ENCODE measurements around the gene CENPT.

Gene CENPT

DNA sequence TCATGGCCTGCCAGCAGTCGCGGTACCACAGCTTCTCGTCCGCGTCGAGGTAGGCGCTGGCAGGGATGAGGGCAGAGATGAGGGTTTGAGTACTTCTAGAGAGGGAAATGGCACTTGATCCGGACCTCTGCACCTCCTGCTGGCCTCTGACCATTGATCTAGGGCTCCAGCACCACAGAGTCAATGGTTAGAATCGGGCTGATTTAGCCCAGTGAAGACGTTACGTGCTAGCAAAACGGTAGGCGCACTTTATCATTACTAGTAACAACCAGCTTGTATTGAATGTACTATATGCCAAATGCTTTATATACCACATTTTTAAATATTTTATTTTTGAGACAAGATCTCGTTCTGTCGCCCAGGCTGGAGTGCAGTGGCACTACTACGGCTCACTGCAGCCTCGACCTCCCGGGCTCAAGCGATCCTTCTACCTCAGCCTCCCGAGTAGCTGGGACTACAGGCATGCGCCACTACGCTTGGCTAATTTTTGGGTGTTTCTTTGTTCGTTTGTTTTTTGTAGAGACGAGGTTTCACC, 40.3 kb downstream of the CENPT start:
- DNase-seq (ENCODE audit: low read depth): no peak

DNA sequence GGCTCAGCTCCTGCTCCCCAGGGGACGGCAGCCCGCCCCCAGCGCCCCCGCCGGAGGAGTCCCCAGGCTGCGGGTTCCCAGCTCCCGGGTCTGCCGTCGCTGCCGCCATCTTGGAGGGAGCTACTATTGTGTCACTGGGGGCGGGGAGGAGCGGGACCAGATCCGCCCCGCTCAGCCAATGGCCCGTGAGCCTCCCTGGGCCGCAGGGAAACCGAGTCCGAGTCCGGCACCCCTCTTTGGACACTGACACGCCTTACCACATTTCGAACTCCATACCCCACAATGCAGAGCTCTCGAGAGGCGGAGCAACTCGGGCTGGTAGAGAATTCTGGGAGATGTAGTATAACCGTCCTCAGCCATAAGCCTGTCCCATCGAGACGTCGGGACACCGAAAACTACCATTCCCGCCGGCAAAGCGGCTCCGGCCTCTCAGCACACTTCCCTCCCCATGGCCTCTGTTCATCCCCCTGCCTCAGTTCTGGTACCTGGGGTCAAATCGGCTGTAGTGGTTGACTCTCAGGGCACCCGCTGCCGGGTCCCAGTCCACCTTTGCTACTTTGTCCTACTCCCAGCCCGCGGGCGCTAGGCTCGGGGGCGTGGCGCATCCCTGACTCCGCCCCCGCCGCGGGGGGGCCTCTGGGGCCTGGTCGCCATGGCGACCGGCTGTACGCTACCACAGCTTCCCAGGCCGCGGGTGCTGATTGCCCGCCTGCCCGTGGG, 40.9 kb downstream of the CENPT start, which contains the start of the genes RANBP10 and TSNAXIP1:
TSS of gene RANBP10 (minus strand) at position 133 of the 720 bp plus-strand sequence. CDS start at position 109, 24 bp downstream.
TSS of gene TSNAXIP1 (plus strand) at position 462 of the 720 bp plus-strand sequence. CDS start 261 bp downstream, outside the sequence.
- peak; percentile 95 for DNase-seq (ENCODE audit: low read depth)

DNA sequence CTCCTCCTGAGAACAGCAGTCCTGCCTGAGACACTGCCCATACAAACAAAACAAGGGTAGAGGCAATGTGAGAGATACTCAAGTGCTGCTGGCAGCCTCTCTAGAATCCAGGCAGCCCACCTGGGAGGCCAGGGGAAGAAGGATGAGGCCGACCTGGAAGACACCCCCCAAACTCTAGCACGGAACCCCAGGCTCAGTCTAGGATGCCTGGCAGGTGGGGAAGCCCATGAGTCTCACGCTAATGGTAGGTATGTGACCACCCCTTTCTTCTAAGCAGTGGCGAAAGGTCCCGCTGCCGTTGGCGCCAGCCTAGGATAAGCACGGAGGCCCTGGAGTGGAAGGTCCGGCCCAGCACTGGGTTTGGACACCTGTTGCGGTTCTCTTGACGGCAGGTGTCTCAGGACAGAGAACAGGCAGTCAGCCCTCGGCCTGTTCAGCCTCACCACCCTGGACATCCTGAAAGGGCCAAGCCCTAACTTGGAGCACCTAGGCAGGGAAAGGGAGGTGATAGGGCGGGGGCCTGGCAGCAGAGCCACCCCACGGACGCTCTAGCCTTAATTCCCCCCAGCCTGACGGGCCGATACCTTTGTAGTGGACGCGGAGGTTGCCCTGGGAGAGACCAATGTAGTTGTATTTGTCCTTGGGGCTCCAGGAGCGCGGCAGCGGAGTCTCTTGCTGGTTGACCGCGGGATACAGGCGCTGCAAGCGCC, 41.6 kb downstream of the CENPT start:
- DNase-seq (ENCODE audit: low read depth): no peak

DNA sequence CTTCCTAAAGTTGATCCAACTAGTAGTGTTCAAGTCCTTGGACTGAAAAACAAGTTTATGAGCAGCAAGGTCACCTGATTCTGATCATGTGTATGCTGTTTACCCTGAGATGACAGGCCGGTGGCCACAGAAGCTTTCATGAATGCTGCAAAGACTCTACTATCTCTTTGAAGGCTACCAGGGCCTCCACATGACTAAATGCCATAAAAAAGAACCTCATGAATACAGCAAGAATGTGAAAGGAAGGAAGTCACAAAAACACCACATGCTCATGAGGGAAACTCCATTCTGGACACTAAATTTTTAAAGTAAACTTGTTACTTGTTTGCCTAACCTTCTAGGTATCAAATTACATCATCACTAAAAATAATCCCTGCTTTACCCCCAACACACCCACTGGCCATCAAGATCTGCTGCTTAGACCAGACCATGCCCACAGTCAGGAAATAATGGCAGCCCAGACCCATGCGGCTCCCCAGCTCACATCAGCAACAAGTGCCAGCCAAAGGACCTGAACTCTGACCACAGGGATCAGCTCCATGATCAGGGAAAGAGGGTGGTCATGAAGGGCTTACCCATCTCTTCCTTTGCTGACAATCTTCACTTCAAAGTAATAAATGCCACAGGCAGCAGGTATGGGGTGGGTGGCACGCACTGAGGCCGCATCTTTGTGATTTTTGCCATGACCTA, 42.5 kb downstream of the CENPT start:
- DNase-seq (ENCODE audit: low read depth): no peak

DNA sequence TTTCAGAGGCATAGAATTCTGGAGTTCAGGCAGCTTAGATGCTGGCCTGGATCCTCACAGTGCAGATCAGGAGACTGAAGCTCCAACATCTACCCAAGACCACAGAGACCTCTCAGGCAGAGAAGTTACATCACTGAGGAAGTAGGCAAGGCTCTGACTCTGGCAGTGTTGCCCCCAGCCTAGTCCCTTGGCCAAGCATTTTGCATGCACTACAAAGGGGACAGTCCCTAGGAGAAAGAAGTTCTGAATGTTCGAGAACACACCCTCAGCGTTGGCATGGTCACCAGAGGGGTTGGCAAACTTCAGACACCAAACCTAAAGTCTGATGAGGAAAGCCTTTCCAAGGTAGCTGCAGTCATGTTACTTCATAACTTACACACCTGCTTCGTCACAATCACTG, 43.6 kb downstream of the CENPT start:
- no peak for DNase-seq (ENCODE audit: low read depth)

DNA sequence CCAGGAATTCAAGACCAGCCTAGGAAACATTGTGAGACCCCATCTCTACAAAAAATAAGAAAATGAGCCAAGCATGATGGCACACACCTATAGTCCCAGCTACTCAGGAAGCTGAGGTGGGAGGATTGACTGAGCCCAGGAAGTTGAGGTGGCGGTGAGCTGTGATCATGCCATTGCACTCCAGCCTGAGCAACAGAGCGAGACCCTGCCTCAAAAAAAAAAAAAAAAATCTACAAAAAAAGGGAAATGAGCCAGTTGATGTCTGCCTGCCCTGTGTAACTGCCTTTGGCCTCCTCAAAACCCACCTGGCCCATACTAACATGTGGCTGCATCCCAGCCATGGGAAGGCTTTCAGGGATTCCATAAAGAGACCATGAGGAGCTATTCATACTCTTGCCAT, 45.6 kb downstream of the CENPT start:
- DNase-seq (ENCODE audit: low read depth): no peak

DNA sequence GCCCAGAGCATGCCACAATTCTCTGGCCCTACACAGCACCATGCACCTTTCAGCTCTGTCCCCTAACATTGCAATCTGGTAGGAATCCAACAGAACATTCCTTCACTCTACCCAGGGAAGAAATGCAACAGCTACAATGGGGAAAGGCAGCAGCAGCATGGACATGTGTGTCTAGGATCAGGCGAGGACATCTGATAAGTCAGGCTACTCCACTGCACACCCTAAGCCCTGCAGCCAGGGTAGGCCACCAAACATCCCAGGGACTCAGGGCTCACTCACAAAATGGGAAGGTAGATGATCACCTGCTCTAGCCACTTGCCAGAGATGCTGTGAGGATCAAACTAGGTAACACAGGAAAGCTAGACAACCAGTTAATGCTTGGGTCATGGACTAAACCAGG, 46.3 kb downstream of the CENPT start:
- DNase-seq (ENCODE audit: low read depth): no peak

DNA sequence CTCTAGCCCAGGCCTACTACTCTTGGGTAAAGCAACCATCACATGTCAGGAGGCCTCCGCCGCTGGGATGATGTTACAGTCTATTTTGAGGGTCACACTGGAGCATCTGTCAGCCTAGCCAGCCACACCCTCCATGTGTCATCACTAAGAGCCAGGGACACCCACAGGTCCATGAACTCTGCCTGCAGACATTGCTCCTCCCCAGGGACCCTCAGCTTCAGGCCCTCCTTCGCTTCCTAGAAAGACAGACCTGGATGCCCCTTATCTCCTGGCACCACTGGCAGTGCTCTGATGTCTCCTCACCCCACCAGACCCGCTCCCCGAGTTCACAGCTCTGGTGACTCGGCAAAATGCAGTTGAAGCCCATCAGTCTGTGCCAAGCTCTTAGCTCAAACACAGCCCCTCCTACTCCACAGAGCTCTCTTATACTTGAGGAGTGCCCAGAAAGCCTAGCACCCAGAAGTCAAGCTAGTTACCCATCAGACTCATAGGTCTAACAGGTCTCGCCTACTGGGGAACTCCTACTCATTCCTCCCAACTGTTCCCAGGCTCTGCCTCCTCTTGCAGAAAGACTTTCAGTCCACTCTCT, 47.1 kb downstream of the CENPT start:
- DNase-seq (ENCODE audit: low read depth): no peak

DNA sequence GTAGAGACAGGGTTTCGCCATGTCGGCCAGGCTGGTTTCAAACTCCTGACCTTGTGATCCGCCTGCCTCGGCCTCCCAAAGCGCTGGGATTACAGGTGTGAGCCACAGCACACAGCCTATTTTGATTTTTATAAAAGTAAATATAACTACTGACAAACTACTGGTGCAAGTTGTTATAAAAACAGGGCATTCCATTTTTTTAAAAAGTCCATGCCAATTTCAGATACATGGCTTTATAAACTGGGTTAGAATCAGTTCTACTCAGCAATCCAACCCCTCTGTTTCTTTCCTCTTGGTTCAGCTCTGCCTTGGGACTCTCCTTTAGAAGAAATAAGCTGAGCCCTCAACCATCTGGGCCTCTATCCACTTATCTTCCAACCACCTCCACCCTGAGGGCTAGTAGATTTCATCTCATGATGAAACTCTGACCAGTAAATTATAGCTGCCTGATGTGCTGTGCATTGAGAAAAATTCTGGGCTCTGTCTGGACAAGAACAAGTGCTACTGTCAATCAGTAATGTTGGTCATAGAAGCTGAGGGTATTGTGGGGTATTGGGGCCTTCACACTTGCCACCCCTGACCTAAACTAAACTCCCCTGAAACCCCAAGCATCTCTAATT, 51.3 kb downstream of the CENPT start:
- no peak for DNase-seq (ENCODE audit: low read depth)

DNA sequence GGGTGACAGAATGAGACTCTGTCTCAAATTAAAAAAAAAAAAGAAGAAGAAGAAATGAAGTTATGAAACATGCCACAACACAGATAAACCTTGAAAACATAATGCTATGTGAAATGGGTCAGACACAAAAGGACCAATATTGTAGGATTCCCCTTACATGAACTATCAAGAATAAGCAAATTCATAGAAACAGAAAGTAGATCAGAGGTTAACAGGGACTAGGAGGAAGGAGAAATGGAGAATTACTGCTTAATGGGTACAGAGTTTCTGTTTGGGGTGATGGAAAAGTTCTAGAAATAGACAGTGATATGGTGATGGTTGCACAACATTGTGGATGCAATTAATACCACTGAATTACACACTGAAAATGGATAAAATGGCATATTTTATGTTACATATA, 57.4 kb downstream of the CENPT start:
- DNase-seq (ENCODE audit: low read depth): no peak

DNA sequence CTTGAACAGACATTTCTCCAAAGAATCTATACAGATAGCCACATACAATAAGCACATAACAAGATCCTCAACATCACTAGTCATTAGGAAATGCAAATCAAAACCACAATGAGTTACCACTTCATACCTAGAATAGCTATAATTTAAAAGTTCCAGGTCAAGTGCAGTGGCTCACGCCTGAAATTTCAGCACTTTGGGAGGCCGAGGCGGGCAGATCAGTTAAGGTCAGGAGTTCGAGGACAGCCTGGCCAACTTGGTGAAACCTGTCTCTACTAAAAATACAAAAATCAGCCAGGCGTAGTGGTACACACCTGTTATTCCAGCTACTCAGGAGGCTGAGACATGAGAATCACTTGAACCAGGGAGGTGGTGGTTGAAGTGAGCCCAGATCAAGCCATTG, 61.0 kb downstream of the CENPT start:
- no peak for DNase-seq (ENCODE audit: low read depth)

DNA sequence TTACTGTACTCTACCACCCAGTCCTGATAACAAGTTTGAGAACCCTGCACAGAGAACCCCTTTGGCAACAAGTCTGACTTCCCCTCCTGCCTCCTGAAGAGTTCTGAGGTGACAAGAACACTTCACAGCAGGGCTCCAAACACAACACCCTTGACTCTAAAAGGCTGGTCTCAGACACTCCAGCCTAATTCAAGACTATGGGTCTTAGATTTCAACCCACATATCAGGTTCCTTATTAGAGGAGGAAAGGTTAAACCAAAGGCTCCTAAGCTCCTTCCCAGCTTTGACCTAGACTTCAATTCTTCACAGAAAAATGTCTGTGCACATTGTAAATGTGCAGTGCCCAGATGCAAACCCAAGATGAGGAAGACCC, 64.2 kb downstream of the CENPT start:
- no peak for DNase-seq (ENCODE audit: low read depth)

DNA sequence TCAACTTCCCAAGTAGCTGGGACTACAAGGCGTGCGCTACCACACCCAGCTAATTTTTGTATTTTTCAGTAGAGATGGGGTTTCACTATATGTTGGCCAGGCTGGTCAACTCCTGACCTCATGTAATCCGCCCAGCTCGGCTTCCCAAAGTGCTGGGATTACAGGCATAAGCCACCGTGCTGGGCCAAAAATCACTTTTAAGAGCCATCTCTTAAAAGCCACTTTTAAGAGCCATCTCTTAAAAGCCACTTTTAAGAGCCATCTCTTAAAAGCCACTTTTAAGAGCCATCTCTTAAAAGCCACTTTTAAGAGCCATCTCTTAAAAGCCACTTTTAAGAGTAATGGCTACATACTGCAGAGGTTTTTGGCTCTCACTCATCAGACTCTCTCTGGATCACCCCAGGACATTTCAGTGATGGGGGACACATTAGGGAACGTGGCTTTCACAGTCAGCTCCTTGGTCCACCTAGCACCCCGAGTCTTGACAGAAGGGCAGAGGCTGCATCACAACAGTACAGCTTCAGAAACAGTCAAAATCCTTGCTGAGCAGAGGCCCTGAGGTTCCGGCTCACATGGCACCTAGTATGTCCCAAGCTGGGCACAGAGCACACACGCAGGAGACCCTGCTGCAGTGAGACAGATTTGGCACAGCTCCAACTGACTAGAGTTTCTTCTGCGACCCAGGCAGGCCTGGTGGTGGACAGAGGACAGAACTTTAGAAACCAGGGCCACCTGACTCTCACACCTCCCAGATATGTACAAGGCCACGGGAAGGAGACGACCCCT, 64.7 kb downstream of the CENPT start:
- DNase-seq (ENCODE audit: low read depth): no peak

DNA sequence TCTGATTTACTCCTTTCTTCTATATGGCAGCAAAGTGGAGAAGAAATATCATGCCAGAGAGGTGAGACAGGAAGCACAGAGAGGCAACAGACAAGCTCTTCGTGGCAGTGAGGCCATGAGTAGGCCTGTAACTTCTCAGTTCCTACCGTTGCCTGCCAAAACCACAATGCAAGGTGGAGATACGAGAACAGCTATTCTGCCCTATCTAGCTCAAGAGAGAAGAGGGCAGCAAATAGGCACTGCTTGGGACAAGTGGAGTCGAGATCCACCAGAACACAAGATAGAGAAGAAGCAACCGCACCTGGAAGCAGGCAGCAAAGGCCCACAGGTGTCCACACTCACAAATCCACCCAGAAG, 66.0 kb downstream of the CENPT start:
- no peak for DNase-seq (ENCODE audit: low read depth)

DNA sequence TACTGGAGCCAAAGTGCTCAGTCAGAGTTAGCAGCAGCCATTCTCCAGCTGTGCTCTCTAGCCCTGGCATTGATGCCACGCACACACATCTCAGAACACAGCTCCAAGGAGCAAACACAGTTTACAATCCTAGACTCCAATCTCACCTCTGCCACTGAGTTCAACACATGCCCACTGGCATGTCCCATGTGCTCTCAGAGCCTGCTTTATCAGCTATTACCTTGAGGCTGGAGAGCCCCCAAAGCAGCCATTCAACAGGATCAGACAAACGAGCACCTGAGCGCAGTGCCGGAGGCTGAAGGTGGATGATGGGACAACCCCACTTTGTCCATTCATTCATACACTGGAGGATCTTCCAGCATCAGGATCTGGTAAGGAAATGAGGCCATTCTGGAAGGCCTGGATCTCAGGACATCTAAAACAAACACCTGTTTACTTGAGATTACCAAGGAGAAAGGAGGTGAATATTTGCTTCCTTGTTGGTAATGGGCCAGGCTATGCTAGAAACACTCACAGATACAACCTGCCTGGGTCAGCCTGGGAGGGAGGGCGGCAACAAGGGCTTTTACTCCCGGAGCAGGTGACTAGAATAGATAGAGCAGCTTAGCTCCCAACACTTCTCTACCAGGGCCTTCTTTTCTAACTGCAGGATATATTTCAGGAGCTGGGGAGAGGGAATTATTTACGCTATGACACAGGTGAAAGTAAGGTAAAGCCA, 66.5 kb downstream of the CENPT start:
- DNase-seq (ENCODE audit: low read depth): no peak

DNA sequence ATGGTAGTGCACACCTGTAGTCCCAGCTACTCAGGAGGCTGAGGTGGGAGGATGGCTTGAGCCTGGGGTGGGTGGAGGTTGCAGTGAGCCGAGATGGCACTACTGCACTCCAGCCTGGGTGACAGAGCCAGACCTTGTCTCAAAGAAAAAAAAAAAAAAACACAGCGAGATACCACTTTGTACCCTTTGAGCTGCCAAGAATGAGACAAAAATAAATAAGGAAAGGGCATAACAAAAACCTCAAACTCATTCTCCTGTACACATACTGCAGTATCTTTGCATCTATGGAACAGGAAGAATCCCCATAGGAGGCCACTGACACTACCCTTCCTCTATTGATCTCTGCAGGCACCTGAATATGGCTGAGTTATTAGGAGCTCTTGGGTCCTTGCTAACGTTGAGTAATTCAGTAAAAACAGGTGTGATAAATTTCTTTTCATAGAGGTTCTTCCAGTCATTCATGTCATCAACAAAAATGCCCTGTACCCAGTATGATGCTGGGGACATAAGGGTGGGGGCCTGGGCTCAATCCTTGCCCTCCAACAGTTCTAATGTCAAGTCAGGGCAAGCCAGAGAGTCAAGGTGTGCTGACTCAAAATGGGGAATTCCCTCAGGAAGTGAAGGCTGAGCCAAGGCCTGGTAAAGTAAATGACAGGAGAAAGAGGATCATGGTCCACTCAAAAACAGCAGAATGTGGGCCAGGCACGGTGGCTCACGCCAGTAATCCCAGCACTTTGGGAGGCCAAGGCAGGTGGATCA, 68.1 kb downstream of the CENPT start:
- no peak for DNase-seq (ENCODE audit: low read depth)

Measured in T follicular helper cell (primary cell).